ENCODE data around the gene BEST2.

The BEST2 gene

GRCh38 chr19:12705654-12706331, 45.8 kb upstream of the BEST2 start:
- no peak overlapping the region for H2AFZ ChIP-seq (ENCODE audit: low read length)
- no peaks in the 10 kb centered on the region for H3K4me1 ChIP-seq (ENCODE audit: insufficient read depth, low read length, severe bottlenecking)
- no peak overlapping the region for H3K4me2 ChIP-seq (ENCODE audit: low read length)
- H3K27me3 ChIP-seq (ENCODE audit: insufficient read depth, low read length) = no peaks in the 10 kb centered on the region
- H3K4me3 ChIP-seq (ENCODE audit: low read depth, low read length, poor library complexity, severe bottlenecking) = no peak overlapping the region
- H4K20me1 ChIP-seq (ENCODE audit: insufficient read depth, low read length) = no peaks in the 10 kb centered on the region
- no peak for TF ChIP-seq CTCF (IDR thresholded peaks at IDR 0.05; ENCODE audit: low read length)
- TF ChIP-seq EZH2 (IDR thresholded peaks at IDR 0.05; ENCODE audit: borderline replicate concordance, low read length) = no peak
- no peak overlapping the region for H3K9ac ChIP-seq (ENCODE audit: low read length)
- H3K9me2 ChIP-seq (ENCODE audit: low read depth, low read length) = no peaks in the 10 kb centered on the region
- no peaks in the 10 kb centered on the region for H3K79me2 ChIP-seq (ENCODE audit: insufficient read depth, low read length)
- H3F3A ChIP-seq (ENCODE audit: insufficient read depth, low read length) = no peaks in the 10 kb centered on the region
- no peak overlapping the region for H3K27ac ChIP-seq (ENCODE audit: low read depth, low read length, poor library complexity, severe bottlenecking)
- H3K36me3 ChIP-seq (ENCODE audit: insufficient read depth, low read length) = peaks cover 95% of the 10 kb centered on the region
- H3K9me3 ChIP-seq (ENCODE audit: low read length) = no peaks in the 10 kb centered on the region

GRCh38 chr19:12706332-12706718, 45.3 kb upstream of the BEST2 start:
- Histone ChIP-seq H3K79me2 (ENCODE audit: insufficient read depth, low read length) (no peaks in the 10 kb centered on the region), H3K27me3 (ENCODE audit: insufficient read depth, low read length) (no peaks in the 10 kb centered on the region), H2AFZ (ENCODE audit: low read length) (no peak overlapping the region), H3K4me2 (ENCODE audit: low read length) (no peak overlapping the region), H3K36me3 (ENCODE audit: insufficient read depth, low read length) (peaks cover 95% of the 10 kb centered on the region), H3K27ac (ENCODE audit: low read depth, low read length, poor library complexity, severe bottlenecking) (no peak overlapping the region), H3K4me1 (ENCODE audit: insufficient read depth, low read length, severe bottlenecking) (no peaks in the 10 kb centered on the region), H3K4me3 (ENCODE audit: low read depth, low read length, poor library complexity, severe bottlenecking) (no peak overlapping the region), H4K20me1 (ENCODE audit: insufficient read depth, low read length) (no peaks in the 10 kb centered on the region), H3K9me3 (ENCODE audit: low read length) (no peaks in the 10 kb centered on the region), H3K9ac (ENCODE audit: low read length) (no peak overlapping the region), H3F3A (ENCODE audit: insufficient read depth, low read length) (no peaks in the 10 kb centered on the region), H3K9me2 (ENCODE audit: low read depth, low read length) (no peaks in the 10 kb centered on the region)
- TF ChIP-seq CTCF (IDR thresholded peaks at IDR 0.05; ENCODE audit: low read length) = no peak
- TF ChIP-seq EZH2 (IDR thresholded peaks at IDR 0.05; ENCODE audit: borderline replicate concordance, low read length) = no peak

GRCh38 chr19:12708641-12709040, 43.0 kb upstream of the BEST2 start:
- H2AFZ ChIP-seq (ENCODE audit: low read length) = no peak overlapping the region
- H3K27ac ChIP-seq (ENCODE audit: low read depth, low read length, poor library complexity, severe bottlenecking) = no peak overlapping the region
- H3K4me3 ChIP-seq (ENCODE audit: low read depth, low read length, poor library complexity, severe bottlenecking) = no peak overlapping the region
- TF ChIP-seq EZH2 (IDR thresholded peaks at IDR 0.05; ENCODE audit: borderline replicate concordance, low read length) (no peak), CTCF (IDR thresholded peaks at IDR 0.05; ENCODE audit: low read length) (no peak)
- H4K20me1 ChIP-seq (ENCODE audit: insufficient read depth, low read length) = no peaks in the 10 kb centered on the region
- no peaks in the 10 kb centered on the region for H3K4me1 ChIP-seq (ENCODE audit: insufficient read depth, low read length, severe bottlenecking)
- no peaks in the 10 kb centered on the region for H3K9me3 ChIP-seq (ENCODE audit: low read length)
- H3K36me3 ChIP-seq (ENCODE audit: insufficient read depth, low read length) = peaks cover 90% of the 10 kb centered on the region
- no peak overlapping the region for H3K4me2 ChIP-seq (ENCODE audit: low read length)
- H3K9me2 ChIP-seq (ENCODE audit: low read depth, low read length) = no peaks in the 10 kb centered on the region
- no peaks in the 10 kb centered on the region for H3F3A ChIP-seq (ENCODE audit: insufficient read depth, low read length)
- H3K79me2 ChIP-seq (ENCODE audit: insufficient read depth, low read length) = no peaks in the 10 kb centered on the region
- H3K9ac ChIP-seq (ENCODE audit: low read length) = no peak overlapping the region
- no peaks in the 10 kb centered on the region for H3K27me3 ChIP-seq (ENCODE audit: insufficient read depth, low read length)

Measured in OCI-LY1 (cell line).